ENCODE results near the gene CARMIL1. TPM values are rescaled to one million over a fixed set of nuclear protein-coding genes. Genes with fewer than 3 reads are reported as not detected.

The CARMIL1 gene
- total and polyA plus RNA-seq, 2 of the 8 experiments (the other 6 are each of a cell fraction or from before 2014, with no cell fraction given), result 20.3 to 40.4 TPM

DNA sequence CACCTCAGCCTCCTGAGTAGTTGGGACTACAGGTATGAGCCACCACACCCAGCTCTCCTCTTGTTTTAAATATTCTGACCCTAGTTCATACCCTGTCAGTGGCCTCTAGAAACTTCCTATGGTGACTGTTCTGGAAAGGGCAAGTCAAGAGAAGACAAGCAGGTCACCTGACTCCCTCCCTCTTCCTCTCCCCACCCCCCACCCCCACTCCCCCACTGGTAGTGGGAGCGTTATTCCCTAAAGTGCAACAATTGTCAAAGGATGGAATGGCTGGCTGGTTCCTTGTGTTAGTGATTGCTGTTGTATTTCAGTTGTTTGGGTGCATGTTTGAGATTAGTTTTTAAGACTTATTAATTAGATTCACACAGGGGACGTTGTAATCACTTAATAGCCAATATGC, 136.1 kb downstream of the CARMIL1 start (continued):
- TF ChIP-seq, protein P1, sequence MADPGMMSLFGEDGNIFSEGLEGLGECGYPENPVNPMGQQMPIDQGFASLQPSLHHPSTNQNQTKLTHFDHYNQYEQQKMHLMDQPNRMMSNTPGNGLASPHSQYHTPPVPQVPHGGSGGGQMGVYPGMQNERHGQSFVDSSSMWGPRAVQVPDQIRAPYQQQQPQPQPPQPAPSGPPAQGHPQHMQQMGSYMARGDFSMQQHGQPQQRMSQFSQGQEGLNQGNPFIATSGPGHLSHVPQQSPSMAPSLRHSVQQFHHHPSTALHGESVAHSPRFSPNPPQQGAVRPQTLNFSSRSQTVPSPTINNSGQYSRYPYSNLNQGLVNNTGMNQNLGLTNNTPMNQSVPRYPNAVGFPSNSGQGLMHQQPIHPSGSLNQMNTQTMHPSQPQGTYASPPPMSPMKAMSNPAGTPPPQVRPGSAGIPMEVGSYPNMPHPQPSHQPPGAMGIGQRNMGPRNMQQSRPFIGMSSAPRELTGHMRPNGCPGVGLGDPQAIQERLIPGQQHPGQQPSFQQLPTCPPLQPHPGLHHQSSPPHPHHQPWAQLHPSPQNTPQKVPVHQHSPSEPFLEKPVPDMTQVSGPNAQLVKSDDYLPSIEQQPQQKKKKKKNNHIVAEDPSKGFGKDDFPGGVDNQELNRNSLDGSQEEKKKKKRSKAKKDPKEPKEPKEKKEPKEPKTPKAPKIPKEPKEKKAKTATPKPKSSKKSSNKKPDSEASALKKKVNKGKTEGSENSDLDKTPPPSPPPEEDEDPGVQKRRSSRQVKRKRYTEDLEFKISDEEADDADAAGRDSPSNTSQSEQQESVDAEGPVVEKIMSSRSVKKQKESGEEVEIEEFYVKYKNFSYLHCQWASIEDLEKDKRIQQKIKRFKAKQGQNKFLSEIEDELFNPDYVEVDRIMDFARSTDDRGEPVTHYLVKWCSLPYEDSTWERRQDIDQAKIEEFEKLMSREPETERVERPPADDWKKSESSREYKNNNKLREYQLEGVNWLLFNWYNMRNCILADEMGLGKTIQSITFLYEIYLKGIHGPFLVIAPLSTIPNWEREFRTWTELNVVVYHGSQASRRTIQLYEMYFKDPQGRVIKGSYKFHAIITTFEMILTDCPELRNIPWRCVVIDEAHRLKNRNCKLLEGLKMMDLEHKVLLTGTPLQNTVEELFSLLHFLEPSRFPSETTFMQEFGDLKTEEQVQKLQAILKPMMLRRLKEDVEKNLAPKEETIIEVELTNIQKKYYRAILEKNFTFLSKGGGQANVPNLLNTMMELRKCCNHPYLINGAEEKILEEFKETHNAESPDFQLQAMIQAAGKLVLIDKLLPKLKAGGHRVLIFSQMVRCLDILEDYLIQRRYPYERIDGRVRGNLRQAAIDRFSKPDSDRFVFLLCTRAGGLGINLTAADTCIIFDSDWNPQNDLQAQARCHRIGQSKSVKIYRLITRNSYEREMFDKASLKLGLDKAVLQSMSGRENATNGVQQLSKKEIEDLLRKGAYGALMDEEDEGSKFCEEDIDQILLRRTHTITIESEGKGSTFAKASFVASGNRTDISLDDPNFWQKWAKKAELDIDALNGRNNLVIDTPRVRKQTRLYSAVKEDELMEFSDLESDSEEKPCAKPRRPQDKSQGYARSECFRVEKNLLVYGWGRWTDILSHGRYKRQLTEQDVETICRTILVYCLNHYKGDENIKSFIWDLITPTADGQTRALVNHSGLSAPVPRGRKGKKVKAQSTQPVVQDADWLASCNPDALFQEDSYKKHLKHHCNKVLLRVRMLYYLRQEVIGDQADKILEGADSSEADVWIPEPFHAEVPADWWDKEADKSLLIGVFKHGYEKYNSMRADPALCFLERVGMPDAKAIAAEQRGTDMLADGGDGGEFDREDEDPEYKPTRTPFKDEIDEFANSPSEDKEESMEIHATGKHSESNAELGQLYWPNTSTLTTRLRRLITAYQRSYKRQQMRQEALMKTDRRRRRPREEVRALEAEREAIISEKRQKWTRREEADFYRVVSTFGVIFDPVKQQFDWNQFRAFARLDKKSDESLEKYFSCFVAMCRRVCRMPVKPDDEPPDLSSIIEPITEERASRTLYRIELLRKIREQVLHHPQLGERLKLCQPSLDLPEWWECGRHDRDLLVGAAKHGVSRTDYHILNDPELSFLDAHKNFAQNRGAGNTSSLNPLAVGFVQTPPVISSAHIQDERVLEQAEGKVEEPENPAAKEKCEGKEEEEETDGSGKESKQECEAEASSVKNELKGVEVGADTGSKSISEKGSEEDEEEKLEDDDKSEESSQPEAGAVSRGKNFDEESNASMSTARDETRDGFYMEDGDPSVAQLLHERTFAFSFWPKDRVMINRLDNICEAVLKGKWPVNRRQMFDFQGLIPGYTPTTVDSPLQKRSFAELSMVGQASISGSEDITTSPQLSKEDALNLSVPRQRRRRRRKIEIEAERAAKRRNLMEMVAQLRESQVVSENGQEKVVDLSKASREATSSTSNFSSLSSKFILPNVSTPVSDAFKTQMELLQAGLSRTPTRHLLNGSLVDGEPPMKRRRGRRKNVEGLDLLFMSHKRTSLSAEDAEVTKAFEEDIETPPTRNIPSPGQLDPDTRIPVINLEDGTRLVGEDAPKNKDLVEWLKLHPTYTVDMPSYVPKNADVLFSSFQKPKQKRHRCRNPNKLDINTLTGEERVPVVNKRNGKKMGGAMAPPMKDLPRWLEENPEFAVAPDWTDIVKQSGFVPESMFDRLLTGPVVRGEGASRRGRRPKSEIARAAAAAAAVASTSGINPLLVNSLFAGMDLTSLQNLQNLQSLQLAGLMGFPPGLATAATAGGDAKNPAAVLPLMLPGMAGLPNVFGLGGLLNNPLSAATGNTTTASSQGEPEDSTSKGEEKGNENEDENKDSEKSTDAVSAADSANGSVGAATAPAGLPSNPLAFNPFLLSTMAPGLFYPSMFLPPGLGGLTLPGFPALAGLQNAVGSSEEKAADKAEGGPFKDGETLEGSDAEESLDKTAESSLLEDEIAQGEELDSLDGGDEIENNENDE (IDR thresholded peaks at IDR 0.05; ENCODE audit: insufficient replicate concordance, low read length), result no peak
- TF ChIP-seq HDAC6 (IDR thresholded peaks at IDR 0.05; ENCODE audit: low read depth, low read length), result no peak

All from H1 (cell line).